HG02642 (cell line): ENCODE data around the gene SNX17.
"Not testable (repeated sequence)": the region's sequence is repeated elsewhere in the genome, so short reads cannot be mapped to it uniquely, and the experiment has no call there.

Source experiments
- ATAC-seq: cut with Tn5 transposase; IDR thresholded peaks from one replicate; pipeline ENCODE4 v1.9.1; 2021; ENCODE audit warnings: mild to moderate bottlenecking; ENCODE audit not compliant: unreplicated experiment, poor library complexity

The SNX17 gene, protein sequence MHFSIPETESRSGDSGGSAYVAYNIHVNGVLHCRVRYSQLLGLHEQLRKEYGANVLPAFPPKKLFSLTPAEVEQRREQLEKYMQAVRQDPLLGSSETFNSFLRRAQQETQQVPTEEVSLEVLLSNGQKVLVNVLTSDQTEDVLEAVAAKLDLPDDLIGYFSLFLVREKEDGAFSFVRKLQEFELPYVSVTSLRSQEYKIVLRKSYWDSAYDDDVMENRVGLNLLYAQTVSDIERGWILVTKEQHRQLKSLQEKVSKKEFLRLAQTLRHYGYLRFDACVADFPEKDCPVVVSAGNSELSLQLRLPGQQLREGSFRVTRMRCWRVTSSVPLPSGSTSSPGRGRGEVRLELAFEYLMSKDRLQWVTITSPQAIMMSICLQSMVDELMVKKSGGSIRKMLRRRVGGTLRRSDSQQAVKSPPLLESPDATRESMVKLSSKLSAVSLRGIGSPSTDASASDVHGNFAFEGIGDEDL

DNA sequence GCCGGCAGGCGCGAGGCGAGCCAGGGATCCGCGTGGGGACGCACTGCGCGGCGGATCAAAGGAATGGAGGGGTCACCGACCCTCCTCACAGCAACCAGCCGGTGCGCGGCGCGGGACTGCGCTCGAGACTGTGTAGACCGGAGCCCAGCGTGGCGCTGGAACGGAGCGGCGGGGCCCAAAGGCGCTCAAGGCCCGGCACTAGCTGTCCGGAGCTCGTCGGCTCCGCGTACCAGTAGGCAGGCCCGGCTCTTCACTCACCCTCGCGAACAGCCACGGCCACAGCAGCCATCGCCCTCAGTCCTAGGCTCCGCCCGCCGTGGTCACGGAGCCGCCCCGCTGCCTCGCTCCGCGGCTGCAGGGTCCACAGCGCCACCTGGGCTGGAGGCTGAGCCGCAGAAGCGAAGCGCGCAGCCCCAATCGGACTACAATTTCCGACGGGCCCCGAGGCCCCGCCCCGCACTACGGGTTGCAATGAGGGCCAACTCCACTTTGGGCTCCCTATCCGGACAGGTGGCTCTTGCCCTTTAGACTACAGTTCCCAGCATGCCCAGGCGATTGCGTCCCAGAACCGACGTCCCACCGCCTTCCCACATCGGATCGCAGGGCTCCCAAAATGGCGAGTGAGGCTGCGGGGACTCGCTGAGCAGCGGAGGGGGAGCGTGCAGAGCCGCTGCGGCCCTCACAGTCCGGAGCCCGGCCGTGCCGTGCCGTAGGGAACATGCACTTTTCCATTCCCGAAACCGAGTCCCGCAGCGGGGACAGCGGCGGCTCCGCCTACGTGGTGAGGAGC is at the start of gene SNX17, which contains the start of gene EIF2B4:
TSS of gene SNX17 (plus strand) at position 591 of the 790 bp plus-strand sequence. CDS start at position 719, 128 bp downstream.
TSS of gene EIF2B4 (minus strand) at position 313 of the 790 bp plus-strand sequence. CDS start at position 289, 24 bp downstream.
- ATAC-seq, result peak; percentile 92

DNA sequence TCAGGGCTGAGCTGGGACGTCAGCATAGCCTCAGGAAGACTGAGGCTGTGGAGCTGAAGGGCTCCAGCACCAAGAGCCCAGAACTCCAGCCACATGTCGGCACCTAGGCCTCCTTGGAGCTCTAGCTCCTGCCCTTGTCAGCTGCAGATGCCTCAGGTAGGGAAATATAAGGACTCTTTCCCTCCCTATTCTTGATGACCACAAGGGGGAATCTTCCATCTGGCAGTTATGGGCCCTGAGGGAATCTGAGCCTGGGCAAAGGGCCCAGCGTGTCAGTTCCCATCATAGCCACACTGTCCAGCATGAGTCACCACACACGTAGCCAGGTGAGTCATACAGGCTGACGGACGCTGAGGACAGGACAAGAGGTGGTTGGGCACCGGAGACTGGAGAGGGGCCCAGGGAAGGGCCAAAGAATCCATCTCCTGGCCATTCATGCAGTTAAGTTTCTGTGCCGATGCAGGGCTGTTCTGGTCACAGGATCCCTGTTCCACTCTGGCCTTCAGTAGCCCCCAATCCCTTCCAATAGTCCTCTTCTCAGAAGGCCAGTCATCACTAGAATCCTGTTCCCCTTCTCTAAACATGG is 49.4 kb upstream of the SNX17 start:
- ATAC-seq, result no peak

DNA sequence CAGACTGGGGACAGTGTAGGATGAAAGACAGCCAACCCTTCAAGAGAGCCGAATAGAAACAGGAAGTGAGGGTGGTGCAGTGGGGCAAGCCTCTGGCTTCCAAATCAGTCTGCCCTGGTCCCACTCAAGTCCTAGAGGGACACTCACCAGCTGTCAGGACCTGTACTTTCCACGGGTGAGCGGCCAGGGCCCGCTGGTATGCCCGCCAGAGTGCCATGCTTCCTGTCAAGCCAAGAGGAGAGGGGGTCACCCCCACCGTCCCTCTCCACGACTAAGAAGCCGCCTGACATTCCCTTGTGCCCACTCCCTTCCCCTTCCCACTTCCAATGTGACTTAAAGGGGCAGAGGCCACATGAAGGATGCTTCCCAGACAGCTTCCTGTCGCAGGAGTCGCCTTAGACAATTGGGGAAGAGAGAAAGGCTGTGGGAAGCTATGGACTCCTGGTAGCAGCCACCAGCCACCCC is 48.1 kb upstream of the SNX17 start:
- ATAC-seq, result peak; percentile 18

DNA sequence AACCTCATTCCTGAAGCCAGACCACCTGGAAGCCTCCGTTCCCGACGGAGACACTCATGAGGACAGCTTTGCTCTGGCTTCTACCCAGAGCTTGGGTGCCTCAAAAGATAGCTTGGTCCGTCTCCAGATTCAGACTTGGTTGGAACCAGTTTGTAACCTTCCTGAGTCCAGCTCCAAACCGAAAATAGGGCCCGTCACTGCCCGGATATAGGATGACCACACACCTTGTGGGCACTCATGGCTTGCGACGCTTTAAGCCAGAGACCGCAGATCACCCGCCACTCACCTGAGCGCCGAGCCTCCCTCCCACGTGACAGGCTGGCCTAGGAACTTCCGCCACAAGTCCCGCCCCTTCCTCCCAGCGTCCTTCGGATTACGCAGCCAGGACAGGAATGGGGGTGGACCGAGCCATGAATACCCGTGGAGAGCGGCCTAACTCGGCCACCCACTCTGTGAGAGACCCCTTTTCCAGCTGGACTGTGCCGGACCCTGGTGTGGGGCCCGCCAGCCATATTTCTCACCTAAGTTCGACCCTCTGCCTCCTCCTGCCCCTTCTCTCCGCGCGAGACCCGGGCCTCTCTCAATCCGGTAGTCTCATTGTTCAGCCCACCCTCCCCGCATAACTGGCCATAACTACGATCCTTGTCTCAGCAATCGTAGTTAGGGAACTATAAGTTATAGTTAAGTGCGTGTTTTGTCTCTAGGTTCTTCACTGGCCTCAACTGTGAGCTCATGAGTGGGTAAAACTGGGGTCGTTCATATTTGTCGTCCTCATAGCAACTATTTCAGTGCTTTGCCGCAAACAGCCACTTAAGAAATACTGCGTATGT is 47.4 kb upstream of the SNX17 start, which contains the start of gene MPV17:
TSS of gene MPV17 (minus strand) at position 332 of the 830 bp plus-strand sequence. CDS start 580 bp downstream, outside the sequence.
- ATAC-seq, result peak; percentile 92

DNA sequence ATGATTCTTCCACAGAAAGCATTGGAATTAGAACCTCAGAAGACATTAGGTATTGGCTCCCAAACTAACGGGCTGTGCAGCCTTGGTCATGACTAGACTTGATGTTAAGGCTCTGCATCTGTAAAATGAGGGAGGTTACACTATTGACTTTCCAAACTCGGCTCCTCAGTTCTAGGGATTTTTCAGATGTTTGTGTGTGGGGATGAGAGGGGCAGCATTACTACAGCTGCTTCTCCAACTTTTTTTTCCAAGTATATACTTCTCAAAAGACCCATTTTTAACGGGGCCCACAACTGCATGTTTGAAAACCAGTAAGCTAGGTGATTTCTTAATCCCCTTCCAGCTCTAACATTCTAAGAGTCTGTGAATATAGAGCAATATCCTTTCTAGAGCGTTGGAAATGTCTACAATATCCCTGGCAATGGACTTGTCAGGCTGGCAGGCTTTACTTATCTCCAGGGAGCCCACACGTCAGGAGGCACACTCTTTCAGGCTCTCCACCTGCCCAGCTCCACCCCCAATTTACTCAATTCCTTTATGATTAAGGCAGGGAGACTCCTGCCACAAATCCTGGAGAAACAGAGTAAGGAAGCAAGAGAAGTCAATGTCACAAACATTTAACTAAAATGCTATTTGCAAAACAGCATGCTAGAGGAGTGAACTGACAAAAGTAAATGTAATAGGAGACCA is 46.7 kb upstream of the SNX17 start:
- ATAC-seq, result no peak

DNA sequence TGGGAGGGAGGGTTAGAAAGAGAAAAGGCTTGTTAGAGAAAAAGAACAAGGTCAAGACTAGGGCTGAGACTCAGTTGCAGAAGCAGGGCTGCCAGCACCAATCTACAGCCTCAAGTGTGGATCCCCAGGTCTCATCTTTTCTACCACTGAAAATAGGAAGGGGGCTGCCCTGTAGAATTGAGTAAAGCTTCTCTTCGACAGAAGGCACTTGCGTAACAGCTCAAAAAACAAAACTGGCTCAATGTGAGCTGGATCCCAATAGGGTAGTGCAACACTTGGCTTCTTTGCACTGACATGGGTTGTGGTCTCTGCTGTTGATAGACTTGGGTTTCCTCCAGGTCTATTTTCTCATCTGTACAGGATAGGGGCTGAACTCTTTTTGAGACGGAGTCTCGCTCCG is 45.7 kb upstream of the SNX17 start:
- ATAC-seq, result no peak

DNA sequence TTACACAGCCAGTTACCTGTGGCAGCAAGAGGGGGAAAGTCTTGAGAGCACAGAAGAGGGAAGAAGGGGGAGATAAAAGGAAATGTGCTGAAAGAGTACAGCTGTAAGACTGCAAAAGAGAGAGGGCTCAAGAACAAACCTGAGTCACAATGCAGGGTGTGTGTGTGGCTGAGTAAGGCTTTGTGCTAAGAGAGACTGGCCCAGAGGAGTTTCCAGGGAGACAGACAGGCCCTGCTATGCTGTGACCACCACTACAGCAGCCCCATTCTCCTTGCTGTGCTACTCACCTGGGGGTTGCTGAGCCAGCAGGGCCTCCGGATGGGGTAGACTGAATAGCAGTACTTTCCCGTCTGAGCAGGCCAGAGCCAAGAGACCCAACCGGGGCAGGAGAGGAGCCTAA is 35.1 kb upstream of the SNX17 start:
- no peak for ATAC-seq

DNA sequence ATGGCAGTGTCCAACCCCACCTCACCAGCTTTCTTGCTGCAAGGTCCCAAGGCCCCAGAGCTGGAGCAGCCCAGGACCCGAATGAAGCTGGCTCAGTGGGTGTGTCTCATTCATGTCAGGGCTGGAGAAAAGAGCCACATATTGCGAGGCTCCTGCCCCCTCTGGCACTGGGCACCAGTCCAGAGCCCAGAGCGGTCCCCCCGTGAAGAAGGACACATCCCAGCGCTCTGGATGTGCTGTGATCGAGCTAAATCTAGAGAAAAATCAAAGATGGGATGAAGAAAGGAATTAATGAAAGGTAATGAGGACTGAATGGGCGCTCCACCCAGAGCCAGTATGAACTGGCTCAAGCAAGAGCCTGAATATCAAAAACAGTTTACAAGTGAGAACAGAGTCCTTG is 34.2 kb upstream of the SNX17 start:
- ATAC-seq, result no peak

DNA sequence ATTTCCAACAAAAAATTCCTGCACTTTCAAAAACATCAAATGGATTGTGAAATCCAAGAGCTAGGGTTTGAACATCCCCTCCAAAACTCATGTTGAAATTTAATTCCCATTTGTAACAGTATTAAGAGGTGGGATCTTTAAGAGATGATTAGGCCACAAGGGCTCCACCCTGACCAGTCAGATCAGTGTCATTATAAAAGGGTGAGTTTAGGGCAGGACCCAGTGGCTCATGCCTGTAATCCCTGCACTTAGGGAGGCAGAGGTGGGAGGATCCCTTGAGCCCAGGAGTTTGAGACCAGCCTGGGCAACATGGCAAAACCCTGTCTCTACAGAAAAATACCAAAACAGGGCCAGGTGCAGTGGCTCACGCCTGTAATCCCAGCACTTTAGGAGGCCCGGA is 22.8 kb upstream of the SNX17 start:
- ATAC-seq, result no peak

DNA sequence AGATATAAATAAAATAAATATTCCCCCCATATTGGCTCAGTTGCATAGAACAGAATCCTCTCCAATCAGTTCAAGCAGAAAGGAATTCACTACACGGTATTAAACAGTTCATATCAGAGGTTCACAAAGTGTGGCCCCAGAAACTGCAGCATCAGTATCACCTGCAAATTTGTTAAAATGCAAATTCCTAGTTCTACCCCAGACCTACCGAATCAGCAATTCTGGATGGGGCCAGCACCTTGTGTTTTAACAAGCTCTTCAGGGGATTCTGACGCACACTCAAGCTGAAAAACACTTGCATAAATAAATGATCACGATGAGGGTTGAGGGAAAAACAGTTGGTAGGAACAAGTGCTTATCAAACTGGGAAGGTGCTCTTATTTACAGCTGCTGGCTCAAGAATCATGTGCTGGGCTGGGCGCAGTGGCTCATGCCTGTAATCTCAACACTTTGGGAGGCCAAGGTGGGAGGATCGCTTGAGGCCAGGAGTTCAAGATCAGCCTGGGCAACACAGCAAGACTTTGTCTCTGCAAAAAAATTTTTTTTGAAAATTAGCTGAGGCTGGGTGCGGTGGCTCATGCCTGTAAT is 20.2 kb upstream of the SNX17 start:
- ATAC-seq, result no peak

DNA sequence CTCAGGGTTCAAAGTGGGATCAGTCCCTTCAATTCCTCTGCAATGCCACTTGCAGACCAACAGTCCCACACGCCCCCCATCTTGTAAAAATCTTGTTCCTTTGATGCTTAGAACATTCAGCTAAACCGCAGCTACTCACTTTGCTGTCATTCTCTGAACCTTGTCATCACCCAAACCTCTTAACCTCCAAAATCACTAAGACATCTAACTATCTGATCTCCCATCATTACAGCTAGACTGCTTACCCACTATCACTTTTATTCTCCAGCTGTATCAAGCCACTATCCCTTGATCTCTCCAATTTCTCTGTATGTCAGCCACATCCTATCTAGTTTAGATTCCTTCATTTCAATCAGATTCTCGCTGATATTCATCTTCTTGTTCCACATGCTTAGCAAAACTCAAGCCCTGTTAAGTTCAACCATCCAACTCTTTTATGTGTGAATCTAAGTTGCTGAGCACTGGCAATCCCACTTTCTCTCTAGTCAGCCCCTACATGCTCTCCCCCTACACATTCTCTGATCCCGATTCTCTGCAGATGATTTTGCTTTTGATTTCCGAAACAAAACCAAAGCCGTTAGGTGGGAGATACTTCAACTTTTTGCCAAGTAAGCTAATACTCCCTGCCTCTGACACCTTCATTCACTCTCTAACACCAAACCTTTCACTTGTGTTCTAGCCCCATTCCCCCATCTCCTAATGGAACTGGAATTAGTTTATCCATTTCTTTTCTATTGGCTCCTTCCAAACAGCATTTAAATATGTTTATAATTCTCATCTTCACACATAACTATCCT is 18.4 kb upstream of the SNX17 start:
- no peak for ATAC-seq

DNA sequence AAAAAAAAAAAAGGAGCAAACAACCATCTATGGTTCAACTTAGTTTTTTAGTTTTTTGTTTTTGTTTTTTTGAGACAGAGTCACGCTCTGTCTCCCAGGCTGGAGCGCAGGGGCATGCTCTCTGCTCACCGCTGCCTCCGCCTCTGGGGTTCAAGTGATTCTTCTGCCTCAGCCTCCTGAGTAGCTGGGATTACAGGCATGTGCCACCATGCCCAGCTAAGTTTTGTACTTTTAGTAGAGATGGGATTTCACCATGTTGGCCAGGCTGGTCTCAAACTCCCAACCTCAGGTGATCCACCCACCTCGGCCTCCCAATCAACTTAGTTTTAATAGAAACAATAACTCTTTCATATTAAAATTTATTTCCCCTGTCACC is 17.0 kb upstream of the SNX17 start:
- ATAC-seq, result not testable (repeated sequence)

DNA sequence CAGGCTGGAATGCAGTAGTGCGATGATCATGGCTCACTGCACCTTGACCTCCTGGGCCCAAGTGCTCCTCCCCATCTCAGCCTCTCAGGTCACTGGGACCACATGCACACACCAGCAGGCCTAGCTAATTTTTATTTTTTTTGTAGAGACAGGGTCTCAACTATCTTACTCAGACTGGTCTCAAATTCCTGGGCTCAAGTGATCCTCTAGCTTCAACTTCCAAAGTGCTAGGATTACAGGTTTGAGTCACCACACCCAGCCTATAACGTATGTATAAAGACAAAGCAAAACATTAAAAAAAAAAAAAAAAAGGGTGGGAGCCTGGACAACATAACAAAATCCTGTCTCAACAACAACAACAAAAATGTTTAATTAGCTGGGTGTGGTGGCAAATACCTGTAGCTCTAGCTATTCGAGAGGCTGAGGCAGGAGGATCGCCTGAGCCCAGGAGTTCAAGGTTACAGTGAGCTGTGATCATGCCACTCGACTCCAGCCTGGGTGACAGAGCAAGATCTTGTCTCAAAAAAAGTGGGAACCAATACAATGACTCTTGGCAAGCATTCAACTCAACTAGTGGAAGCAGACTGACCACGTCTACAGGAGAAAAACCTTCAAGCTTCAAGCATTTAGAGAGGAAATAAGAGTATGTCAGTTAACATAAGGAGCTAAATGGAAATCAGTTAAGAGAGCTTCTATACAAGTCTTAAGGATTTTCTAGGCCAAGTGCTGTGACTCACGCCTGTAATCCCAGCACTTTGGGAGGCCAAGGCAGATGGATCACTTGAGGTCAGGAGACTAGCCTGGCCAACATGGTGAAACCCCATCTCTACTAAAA is 16.4 kb upstream of the SNX17 start:
- ATAC-seq, result no peak

DNA sequence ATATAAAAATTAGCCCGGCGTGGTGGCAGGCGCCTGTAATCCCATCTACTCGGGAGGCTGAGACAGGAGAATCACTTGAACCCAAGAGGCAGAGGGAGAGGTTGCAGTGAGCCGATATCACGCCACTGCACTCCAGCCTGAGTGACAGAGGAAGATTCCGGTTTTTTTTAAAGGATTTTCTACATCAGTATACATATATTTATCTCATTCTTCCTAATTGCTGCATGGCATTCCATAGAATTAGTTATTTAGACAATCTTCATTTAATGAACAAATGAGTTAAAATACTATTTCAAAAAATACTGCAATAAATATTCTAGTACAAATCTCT is 15.9 kb upstream of the SNX17 start:
- no peak for ATAC-seq

DNA sequence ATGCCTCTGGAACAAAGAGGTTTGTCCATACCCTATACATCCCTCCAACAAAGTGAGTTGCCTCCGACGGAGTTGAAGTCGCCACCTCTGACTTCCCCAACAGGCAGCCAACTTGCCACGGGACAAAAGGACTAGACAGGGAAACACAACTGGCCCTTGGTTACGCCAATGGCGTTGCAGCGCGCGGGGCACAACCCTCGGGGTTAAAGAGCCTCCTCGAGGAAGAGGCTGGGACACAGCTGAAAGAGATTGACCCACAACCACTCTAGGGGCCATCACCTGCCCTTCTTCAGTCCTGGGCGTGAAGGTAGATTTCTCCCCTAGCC is 14.4 kb upstream of the SNX17 start:
- peak; percentile 34 for ATAC-seq

DNA sequence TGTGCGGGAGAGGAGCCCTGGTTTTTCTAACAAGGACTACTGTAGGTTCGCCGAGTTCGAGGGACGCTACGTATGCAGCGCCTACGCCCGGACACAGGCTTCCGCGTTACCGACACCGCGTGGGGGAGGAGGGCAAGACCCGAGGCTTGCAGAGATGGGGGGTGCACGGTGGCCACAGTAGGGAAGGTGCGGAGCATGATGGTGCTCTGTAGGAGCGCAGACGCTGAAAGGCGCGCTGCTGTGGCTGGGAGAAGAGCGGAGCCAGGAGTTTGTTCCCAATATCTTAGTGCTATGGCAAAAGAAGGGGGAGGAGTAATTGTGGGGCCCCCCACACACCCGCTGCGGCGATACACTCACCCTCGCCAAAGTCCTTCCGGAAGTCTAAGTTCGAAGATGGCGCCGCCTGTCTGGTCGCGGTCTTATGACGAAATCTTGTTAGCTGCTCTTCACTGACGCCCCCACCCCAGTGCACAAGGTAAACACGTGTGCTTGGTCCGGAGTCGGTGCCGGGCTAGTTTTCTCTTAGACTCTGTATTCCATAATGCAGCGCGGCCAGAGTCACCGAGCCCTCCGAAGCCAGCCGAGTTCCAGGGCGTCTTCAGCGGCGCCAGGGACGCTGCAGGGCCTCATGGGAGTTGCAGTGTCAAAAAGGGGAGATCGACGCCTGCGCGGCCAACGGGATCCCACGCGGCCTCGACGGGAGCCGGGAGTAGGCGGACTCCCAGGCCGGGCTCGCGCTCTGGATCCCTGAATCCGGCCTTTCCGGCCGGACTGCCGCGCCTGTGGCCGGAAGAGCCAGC is 13.8 kb upstream of the SNX17 start, which contains the start of gene GTF3C2:
TSS of gene GTF3C2 (minus strand) at position 383 of the 800 bp plus-strand sequence. CDS start 13,210 bp downstream, outside the sequence.
- ATAC-seq, result peak; percentile 89
